Tibial nerve (tissue), 4 donors: Measurements from ENCODE around the gene SVOPL. TPM values are rescaled to one million over a fixed set of nuclear protein-coding genes. Genes with fewer than 3 reads are reported as not detected.
"Not testable (repeated sequence)": the region's sequence is repeated elsewhere in the genome, so short reads cannot be mapped to it uniquely, and the experiment has no call there.

Experiments used
- DNase-seq, 2 donors: peaks; one replicate each; pipeline ENCODE4 v3.0.0-alpha.2; 2019; ENCODE audit warnings: low spot score in 2 of 2
- H3K27ac ChIP-seq, 4 donors: fragments of 200-600 bp; sonication (generic) in 3 of 4; one replicate each; pipeline ENCODE4 v1.5.1; 2017 to 2019; ENCODE audit warnings: mild to moderate bottlenecking in 1 of 4
- H3K27me3 ChIP-seq, 2 donors: fragments of 200-600 bp; sonication (generic) in 1 of 2; one replicate each; pipeline versions ENCODE4 v1.5.1 to v1.6.0; 2017 to 2019
- H3K36me3 ChIP-seq, 3 donors: fragments of 200-600 bp; sonication (generic); one replicate each; pipeline ENCODE4 v1.5.1; 2018 to 2019
- H3K4me1 ChIP-seq, 4 donors: fragments of 200-600 bp; sonication (generic) in 3 of 4; one replicate each; pipeline ENCODE4 v1.5.1; 2017 to 2019
- H3K4me3 ChIP-seq, 4 donors: fragments of 200-600 bp; sonication (generic) in 3 of 4; one replicate each; pipeline ENCODE4 v1.5.1; 2017 to 2019; ENCODE audit warnings: mild to moderate bottlenecking in 1 of 4, moderate library complexity in 1 of 4
- H3K9me3 ChIP-seq, 4 donors: fragments of 200-600 bp; sonication (generic) in 3 of 4; one replicate each; pipeline ENCODE4 v1.5.1; 2017 to 2019
- CTCF ChIP-seq, 5 experiments: fragments of 200-600 bp in 3 of 5; fragments of 450-650 bp in 2 of 5; sonication (generic) in 3 of 5; IDR thresholded peaks; one replicate each; pipeline ENCODE4 v1.5.1; 2016 to 2019; ENCODE audit warnings: antibody characterized with exemption in 5 of 5, mild to moderate bottlenecking in 3 of 5, moderate library complexity in 2 of 5
- EP300 ChIP-seq, 2 donors: sonication (generic); formaldehyde crosslinking; IDR thresholded peaks; one replicate each; pipeline ENCODE4 v1.6.1; 2017; ENCODE audit warnings: antibody characterized with exemption in 2 of 2, mild to moderate bottlenecking in 1 of 2
- POLR2A ChIP-seq, 2 donors: fragments of 450-650 bp; IDR thresholded peaks; one replicate each; pipeline ENCODE4 v1.6.1; 2017; ENCODE audit warnings: antibody characterized with exemption in 2 of 2, mild to moderate bottlenecking in 2 of 2, moderate library complexity in 2 of 2
- WGBS, 2 donors: methylation state at CpG; one replicate each; pipeline ENCODE4 v1.1.5; 2018; 5-methylcytosine and 5-hydroxymethylcytosine counted together
- total RNA-seq, 4 donors: library from RNA; depleted of rRNA; stranded (reverse); fragments of >200 nt; gene quantifications; one replicate each; pipeline ENCODE4 v1.1.0, GENCODE V29; 2016

Gene SVOPL
- total RNA-seq, 4 donors from 2014 or later, result not detected

GRCh38 chr7:138695106-138695505 is 6.1 kb downstream of the SVOPL start:
- Histone ChIP-seq H3K9me3 (peaks cover 0 to 4% (median 0%) of the 10 kb centered on the region in 4 donors), H3K4me3 (no peak overlapping the region), H3K27me3 (no peaks in the 10 kb centered on the region), H3K4me1 (no peaks in the 10 kb centered on the region), H3K36me3 (no peaks in the 10 kb centered on the region), H3K27ac (no peak overlapping the region)
- no peak for TF ChIP-seq POLR2A (IDR thresholded peaks at IDR 0.05)
- no peak for TF ChIP-seq EP300 (IDR thresholded peaks at IDR 0.05)
- TF ChIP-seq CTCF (IDR thresholded peaks at IDR 0.05), result no peak
- 94 to 98% methylated on average over 4 of the region's 4 CpGs for WGBS, 2 donors
- no peak for DNase-seq

- no peak for DNase-seq
- Histone ChIP-seq H3K4me1 (no peaks in the 10 kb centered on the region), H3K4me3 (no peak overlapping the region), H3K36me3 (no peaks in the 10 kb centered on the region), H3K27ac (no peak overlapping the region), H3K27me3 (no peaks in the 10 kb centered on the region), H3K9me3 (no peaks in the 10 kb centered on the region)
- TF ChIP-seq EP300 (IDR thresholded peaks at IDR 0.05), result no peak
- TF ChIP-seq CTCF (IDR thresholded peaks at IDR 0.05), result no peak
- TF ChIP-seq POLR2A (IDR thresholded peaks at IDR 0.05), result no peak
- WGBS, 2 donors, result 54 to 59% methylated on average over 5 of the region's 5 CpGs
Observed at GRCh38 chr7:138691178-138691577, 10.0 kb downstream of the SVOPL start.

- no peak for TF ChIP-seq CTCF (IDR thresholded peaks at IDR 0.05)
- no peak for TF ChIP-seq EP300 (IDR thresholded peaks at IDR 0.05)
- no peak for TF ChIP-seq POLR2A (IDR thresholded peaks at IDR 0.05)
- no peak for DNase-seq
- WGBS, 2 donors, result 81 to 97% methylated on average over 2 of the region's 2 CpGs
Observed at GRCh38 chr7:138690495-138690894, 10.7 kb downstream of the SVOPL start.

GRCh38 chr7:138688037-138688436 is 13.1 kb downstream of the SVOPL start:
- DNase-seq, H3K27me3 ChIP-seq, H3K9me3 ChIP-seq, H3K27ac ChIP-seq, H3K4me1 ChIP-seq, H3K36me3 ChIP-seq, H3K4me3 ChIP-seq: not testable (repeated sequence)
- 91 to 95% methylated on average over 6 of the region's 6 CpGs for WGBS, 2 donors

More at GRCh38 chr7:138690495-138690894, 10.7 kb downstream of the SVOPL start:
- no peaks in the 10 kb centered on the region for H3K27me3 ChIP-seq
- H3K36me3 ChIP-seq, result no peaks in the 10 kb centered on the region
- no peaks in the 10 kb centered on the region for H3K9me3 ChIP-seq
- H3K4me3 ChIP-seq, result no peak overlapping the region
- H3K27ac ChIP-seq, result no peak overlapping the region
- H3K4me1 ChIP-seq, result no peaks in the 10 kb centered on the region

- WGBS, 2 donors, result 34 to 49% methylated on average over 3 of the region's 3 CpGs
Observed at GRCh38 chr7:138684340-138684739, 16.8 kb downstream of the SVOPL start.

More at GRCh38 chr7:138684340-138684739, 16.8 kb downstream of the SVOPL start:
- no peaks in the 10 kb centered on the region for H3K36me3 ChIP-seq
- H3K4me1 ChIP-seq, result no peaks in the 10 kb centered on the region
- H3K4me3 ChIP-seq, result no peak overlapping the region
- no peaks in the 10 kb centered on the region for H3K9me3 ChIP-seq
- TF ChIP-seq POLR2A (IDR thresholded peaks at IDR 0.05) (no peak), EP300 (IDR thresholded peaks at IDR 0.05) (no peak), CTCF (IDR thresholded peaks at IDR 0.05) (no peak)
- H3K27ac ChIP-seq, result no peak overlapping the region
- no peaks in the 10 kb centered on the region for H3K27me3 ChIP-seq
- no peak for DNase-seq
